Kidney epithelial cell (primary cell): ENCODE measurements around the gene TMEM245. TPM values are rescaled to one million over a fixed set of nuclear protein-coding genes. Genes with fewer than 3 reads are reported as not detected.
A peak's percentile ranks its signal among the peaks of the same experiment; 100 is the strongest.

Experiments used
- DNase-seq: peaks from one replicate; pipeline ENCODE4 v3.0.0-alpha.2; 2010; ENCODE audit warnings: low read depth
- H3K27me3 ChIP-seq: 2 replicates; pipeline ENCODE4 v1.6.0; 2011; ENCODE audit warnings: low read length; ENCODE audit not compliant: control insufficient read depth, insufficient read depth
- H3K36me3 ChIP-seq: 2 replicates; pipeline ENCODE4 v1.5.1; 2011; ENCODE audit warnings: low read length; ENCODE audit not compliant: control insufficient read depth, insufficient read depth
- H3K4me3 ChIP-seq: 2 replicates; pipeline ENCODE4 v1.5.1; 2011; ENCODE audit warnings: low read depth, mild to moderate bottlenecking, control low read depth, low read length
- total RNA-seq: library from RNA; depleted of rRNA; stranded (reverse); fragments of >200 nt; gene quantifications from 2 replicates; pipeline ENCODE4 v1.2.3, GENCODE V29; 2015
- TF ChIP-seq, protein P1 (sequence below): IDR thresholded peaks from 2 replicates; pipeline ENCODE4 v1.5.1; 2011; ENCODE audit warnings: mild to moderate bottlenecking, moderate library complexity, low read length, control low read depth, inconsistent platforms; ENCODE audit not compliant: insufficient read depth, poor library complexity, severe bottlenecking

The TMEM245 gene
- total RNA-seq, 1 donor from 2014 or later = 44.5 TPM

DNA sequence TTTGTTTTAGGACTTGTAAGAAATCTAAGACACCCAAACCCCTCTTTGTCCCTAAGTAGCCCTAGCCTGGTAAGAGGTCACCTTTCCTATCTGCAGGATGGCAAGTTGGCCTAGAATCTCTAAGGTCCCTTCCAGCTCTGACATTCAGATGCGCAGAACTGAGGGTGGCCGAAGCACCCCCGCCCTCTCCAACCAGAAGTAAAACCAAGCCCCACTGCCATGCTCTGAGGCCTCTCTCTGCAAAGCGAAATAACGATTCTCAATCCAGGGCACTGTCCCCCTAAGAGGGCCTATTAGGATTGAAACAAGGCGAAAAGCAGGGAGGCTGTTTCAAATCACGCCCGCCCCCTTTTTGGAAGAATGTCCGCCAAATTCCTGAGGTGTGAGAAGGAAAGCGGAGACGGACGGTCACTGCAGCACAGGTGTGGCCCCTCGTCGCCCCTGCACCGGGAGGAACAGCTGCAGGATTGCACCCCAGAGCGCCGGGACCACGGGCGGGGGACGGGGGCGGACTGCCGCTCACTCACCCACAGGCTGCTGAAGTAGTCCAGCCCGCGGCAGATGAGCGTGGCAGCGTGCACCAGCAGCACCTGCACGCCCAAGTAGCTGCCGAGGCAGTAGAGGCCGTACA, 824 bp downstream of the TMEM245 start:
- H3K4me3 ChIP-seq = peak overlapping the region; percentile 76
- no peaks in the 10 kb centered on the region for H3K27me3 ChIP-seq
- no peaks in the 10 kb centered on the region for H3K36me3 ChIP-seq
- no peak for DNase-seq
- TF ChIP-seq, protein P1, sequence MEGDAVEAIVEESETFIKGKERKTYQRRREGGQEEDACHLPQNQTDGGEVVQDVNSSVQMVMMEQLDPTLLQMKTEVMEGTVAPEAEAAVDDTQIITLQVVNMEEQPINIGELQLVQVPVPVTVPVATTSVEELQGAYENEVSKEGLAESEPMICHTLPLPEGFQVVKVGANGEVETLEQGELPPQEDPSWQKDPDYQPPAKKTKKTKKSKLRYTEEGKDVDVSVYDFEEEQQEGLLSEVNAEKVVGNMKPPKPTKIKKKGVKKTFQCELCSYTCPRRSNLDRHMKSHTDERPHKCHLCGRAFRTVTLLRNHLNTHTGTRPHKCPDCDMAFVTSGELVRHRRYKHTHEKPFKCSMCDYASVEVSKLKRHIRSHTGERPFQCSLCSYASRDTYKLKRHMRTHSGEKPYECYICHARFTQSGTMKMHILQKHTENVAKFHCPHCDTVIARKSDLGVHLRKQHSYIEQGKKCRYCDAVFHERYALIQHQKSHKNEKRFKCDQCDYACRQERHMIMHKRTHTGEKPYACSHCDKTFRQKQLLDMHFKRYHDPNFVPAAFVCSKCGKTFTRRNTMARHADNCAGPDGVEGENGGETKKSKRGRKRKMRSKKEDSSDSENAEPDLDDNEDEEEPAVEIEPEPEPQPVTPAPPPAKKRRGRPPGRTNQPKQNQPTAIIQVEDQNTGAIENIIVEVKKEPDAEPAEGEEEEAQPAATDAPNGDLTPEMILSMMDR = no peak

DNA sequence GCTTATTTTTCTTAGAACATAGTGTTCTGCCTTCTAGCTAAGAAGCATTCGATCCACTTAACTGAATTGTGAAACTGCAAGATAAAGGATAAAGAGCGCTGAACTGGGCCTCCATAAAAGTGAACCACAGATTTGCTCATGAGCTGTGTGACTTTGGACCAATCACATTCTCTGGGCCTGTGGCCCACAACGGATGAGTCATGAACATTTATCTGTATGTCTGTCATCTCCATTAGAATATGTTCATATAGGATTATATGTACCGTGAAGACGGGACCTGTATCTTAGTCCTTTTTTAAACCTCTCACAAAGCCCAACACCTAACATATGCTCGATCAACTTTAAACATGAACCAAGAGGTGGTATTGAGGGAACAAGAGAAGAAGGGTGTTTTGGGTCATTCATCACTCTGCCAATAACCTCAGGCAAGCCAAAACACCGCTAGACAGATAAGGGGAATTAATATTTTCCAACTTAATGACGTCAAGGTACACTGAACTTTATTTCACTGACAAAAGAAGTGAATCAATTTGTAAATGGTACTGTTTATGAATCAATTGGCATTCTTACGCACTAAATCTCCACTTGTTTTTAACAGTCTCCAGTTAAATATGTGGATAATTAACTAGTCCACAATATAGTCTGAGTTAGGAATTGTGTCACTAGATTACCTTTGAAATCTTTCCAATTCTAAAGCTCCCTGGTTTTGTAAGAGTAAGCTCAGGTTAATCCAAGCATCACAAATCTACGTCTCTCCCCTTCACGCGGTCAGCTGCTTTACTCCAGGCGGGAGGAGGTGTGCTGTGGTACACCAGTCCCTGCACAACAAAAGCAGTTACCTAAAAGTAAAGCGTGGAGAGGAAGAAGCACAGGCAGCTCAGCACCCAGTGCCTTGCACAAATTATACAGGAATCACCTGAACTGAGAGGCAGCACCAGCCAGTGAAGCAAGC, 1.6 kb downstream of the TMEM245 start:
- Histone ChIP-seq H3K36me3 (no peaks in the 10 kb centered on the region), H3K4me3 (peak overlapping the region; percentile 76), H3K27me3 (no peaks in the 10 kb centered on the region)
- TF ChIP-seq, protein P1 = no peak
- DNase-seq = peak; percentile 55

DNA sequence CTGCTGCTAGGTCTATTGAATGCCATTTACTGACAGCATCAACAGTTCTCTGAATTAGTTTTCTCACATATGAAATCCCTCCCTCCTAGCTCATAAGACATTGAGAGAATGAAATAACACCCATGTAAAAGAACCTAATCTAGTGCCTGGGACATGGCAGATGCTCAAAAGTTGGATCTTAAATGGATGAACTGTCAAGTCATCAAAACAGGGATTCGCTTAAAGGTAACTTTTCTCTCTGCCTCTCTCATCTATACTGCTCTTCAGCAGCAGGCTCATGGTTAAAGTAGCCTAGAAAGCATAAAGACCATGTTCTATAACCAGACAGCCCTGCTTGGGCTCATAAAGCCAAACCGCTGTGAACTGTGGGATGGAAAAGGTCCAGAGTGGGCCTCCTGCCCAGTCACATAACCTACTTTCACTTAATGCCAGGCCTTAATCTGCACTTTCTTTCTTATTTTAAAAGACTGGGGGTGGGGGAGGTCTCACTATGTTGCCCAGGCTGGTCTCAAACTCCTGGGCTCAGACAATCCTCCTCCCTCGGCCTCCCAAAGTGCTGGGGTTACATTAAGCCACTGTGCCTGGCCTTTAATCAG, 3.7 kb downstream of the TMEM245 start:
- TF ChIP-seq, protein P1 = no peak
- Histone ChIP-seq H3K27me3 (no peaks in the 10 kb centered on the region), H3K4me3 (no peak overlapping the region), H3K36me3 (no peaks in the 10 kb centered on the region)
- no peak for DNase-seq

DNA sequence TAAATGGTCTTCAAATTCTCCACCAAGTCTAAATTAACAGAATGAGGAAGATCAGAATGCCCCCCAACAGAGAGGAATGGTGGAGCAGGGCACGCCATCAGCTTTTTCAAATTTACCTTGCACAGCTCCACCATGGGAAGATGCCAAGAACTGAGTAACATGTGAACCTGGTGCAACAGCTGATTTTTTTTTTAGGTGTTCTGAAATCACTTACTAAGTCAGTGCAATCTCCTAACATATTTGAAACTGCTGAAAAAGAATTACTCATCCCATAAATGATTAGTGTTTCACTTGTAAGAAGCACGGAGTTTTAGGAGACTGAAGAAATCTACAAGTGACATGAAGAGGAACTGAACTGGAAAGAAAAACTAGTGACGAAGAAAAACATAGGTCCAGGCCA, 5.1 kb downstream of the TMEM245 start:
- H3K4me3 ChIP-seq = no peak overlapping the region
- DNase-seq = peak; percentile 94
- no peaks in the 10 kb centered on the region for H3K27me3 ChIP-seq
- H3K36me3 ChIP-seq = no peaks in the 10 kb centered on the region
- TF ChIP-seq, protein P1 = no peak

DNA sequence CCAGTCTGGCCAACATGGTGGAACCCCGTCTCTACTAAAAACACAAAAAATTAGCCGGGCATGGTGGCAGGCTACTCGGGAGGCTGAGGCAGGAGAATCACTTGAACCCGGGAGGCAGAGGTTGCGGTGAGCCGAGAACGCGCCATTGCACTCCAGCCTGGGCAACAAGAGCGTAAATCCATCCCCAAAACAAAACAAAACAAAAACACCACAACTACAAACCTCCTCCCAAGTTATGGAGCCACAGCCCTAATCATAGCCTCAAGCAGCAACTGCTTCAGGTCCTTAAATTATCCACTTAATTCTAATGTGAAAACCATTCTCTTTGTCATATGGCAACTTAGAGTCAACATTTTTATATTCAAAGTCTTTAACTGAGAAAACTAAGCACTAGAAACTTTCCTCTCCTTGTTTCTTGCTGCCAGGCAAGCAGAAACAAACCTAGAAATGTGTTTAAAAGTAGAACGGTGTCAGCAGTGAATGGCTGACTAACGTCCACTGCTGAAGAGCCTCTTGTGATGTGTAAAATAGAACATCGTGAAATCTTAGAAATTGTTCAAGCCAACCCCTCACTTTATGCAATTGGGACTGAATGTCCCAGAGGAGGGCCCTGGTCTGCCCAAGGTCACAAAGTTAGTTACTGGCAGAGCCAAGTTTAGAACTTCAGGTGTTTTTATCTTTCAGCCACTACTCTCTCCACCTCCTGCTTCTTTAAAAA, 5.7 kb downstream of the TMEM245 start:
- Histone ChIP-seq H3K4me3 (no peak overlapping the region), H3K27me3 (no peaks in the 10 kb centered on the region), H3K36me3 (no peaks in the 10 kb centered on the region)
- no peak for DNase-seq
- TF ChIP-seq, protein P1 = no peak
